Thoracic aorta (tissue), 2 donors: ENCODE data around the gene SERPINB7. TPM values are rescaled to one million over a fixed set of nuclear protein-coding genes. Genes with fewer than 3 reads are reported as not detected.
"Not testable (repeated sequence)": the region's sequence is repeated elsewhere in the genome, so short reads cannot be mapped to it uniquely, and the experiment has no call there.

Experiments
- ATAC-seq: fragments of 150-250 bp; one replicate; pipeline ENCODE4 v1.8.0; 2017; ENCODE audit warnings: low read depth; ENCODE audit not compliant: insufficient number of reproducible peaks, low FRiP score
- DNase-seq: peaks from one replicate; pipeline ENCODE4 v3.0.0-alpha.2; 2020; ENCODE audit warnings: low spot score
- H3K27ac ChIP-seq, 2 donors: fragments of 200-600 bp; sonication (generic); 1 replicate in 1 of 2; 2 replicates in 1 of 2; pipeline ENCODE4 v1.5.1; 2016; ENCODE audit warnings: mild to moderate bottlenecking in 2 of 2, moderate library complexity in 2 of 2
- H3K27me3 ChIP-seq: fragments of 200-600 bp; sonication (generic); replicated peaks from 2 replicates; pipeline ENCODE4 v1.6.0; 2016; ENCODE audit warnings: mild to moderate bottlenecking; ENCODE audit not compliant: insufficient read depth
- H3K36me3 ChIP-seq: fragments of 200-600 bp; sonication (generic); one replicate; pipeline ENCODE4 v1.5.1; 2016
- H3K4me1 ChIP-seq, 2 donors: fragments of 200-600 bp; sonication (generic); 1 replicate in 1 of 2; 2 replicates in 1 of 2; pipeline versions ENCODE4 v1.5.1 to v1.6.0; 2016; ENCODE audit warnings: low read depth in 2 of 2, mild to moderate bottlenecking in 1 of 2; ENCODE audit not compliant: control insufficient read depth in 1 of 2
- H3K4me3 ChIP-seq: fragments of 200-600 bp; sonication (generic); 2 replicates; pipeline ENCODE4 v1.5.1; 2016; ENCODE audit warnings: mild to moderate bottlenecking
- H3K9me3 ChIP-seq: fragments of 200-600 bp; sonication (generic); 2 replicates; pipeline ENCODE4 v1.5.1; 2016
- CTCF ChIP-seq: fragments of 200-600 bp; sonication (generic); IDR thresholded peaks from one replicate; pipeline ENCODE4 v1.5.1; 2019; ENCODE audit warnings: antibody characterized with exemption
- total RNA-seq, 2 donors: library from RNA; depleted of rRNA; stranded (reverse); fragments of >200 nt; gene quantifications; one replicate each; pipeline versions ENCODE4 v1.1.0 to v1.2.3, GENCODE V29; 2016

Gene SERPINB7
- total RNA-seq, 2 donors from 2014 or later = 0.14 TPM; not detected in 1

GRCh38 chr18:63757541-63757940 lies 17.7 kb upstream of the SERPINB7 start:
- TF ChIP-seq CTCF = no peak
- no peaks in the 10 kb centered on the region for H3K36me3 ChIP-seq
- H3K4me3 ChIP-seq = no peak overlapping the region
- ATAC-seq (no peak), DNase-seq (no peak)
- H3K27ac ChIP-seq = no peak overlapping the region
- no peaks in the 10 kb centered on the region for H3K4me1 ChIP-seq
- H3K27me3 ChIP-seq = no peaks in the 10 kb centered on the region
- peaks cover 7% of the 10 kb centered on the region for H3K9me3 ChIP-seq

GRCh38 chr18:63758615-63759240 lies 16.5 kb upstream of the SERPINB7 start:
- Histone ChIP-seq H3K27me3 (no peaks in the 10 kb centered on the region), H3K9me3 (peaks cover 7% of the 10 kb centered on the region), H3K4me1 (no peaks in the 10 kb centered on the region), H3K36me3 (no peaks in the 10 kb centered on the region), H3K27ac (no peak overlapping the region), H3K4me3 (no peak overlapping the region)
- no peak for ATAC-seq
- TF ChIP-seq CTCF = no peak
- DNase-seq = no peak

GRCh38 chr18:63759786-63760185 lies 15.4 kb upstream of the SERPINB7 start:
- ATAC-seq, H3K4me3 ChIP-seq, H3K27ac ChIP-seq, H3K9me3 ChIP-seq, DNase-seq, H3K27me3 ChIP-seq, H3K4me1 ChIP-seq, H3K36me3 ChIP-seq: not testable (repeated sequence)

- no peak for ATAC-seq
Measured at GRCh38 chr18:63762518-63762917, 12.7 kb upstream of the SERPINB7 start.

GRCh38 chr18:63763831-63764600 lies 11.2 kb upstream of the SERPINB7 start:
- DNase-seq = no peak
- H3K4me3 ChIP-seq = no peak overlapping the region
- H3K27ac ChIP-seq = no peak overlapping the region
- ATAC-seq = no peak
- peaks cover 7% of the 10 kb centered on the region for H3K9me3 ChIP-seq
- no peaks in the 10 kb centered on the region for H3K27me3 ChIP-seq
- no peaks in the 10 kb centered on the region for H3K4me1 ChIP-seq
- TF ChIP-seq CTCF = no peak
- no peaks in the 10 kb centered on the region for H3K36me3 ChIP-seq

More at GRCh38 chr18:63762518-63762917, 12.7 kb upstream of the SERPINB7 start:
- Histone ChIP-seq H3K4me1 (no peaks in the 10 kb centered on the region), H3K27ac (no peak overlapping the region), H3K36me3 (no peaks in the 10 kb centered on the region), H3K9me3 (peaks cover 7% of the 10 kb centered on the region), H3K27me3 (no peaks in the 10 kb centered on the region), H3K4me3 (no peak overlapping the region)
- no peak for TF ChIP-seq CTCF
- DNase-seq = no peak
